GM20000 (cell line): Measurements from ENCODE around the gene KCNMB1.

Source experiments
- DNase-seq: peaks from one replicate; pipeline ENCODE4 v3.0.0; 2012; ENCODE audit warnings: low spot score
- CTCF ChIP-seq: IDR thresholded peaks from 2 replicates; pipeline ENCODE4 v1.5.1; 2012; ENCODE audit warnings: mild to moderate bottlenecking, control low read depth; ENCODE audit errors: extremely low read depth, missing control alignments

Gene KCNMB1

GRCh38 chr5:170355601-170356098 lies 33.5 kb downstream of the KCNMB1 start:
- DNase-seq = no peak
- no peak for TF ChIP-seq CTCF

- DNase-seq = no peak
- TF ChIP-seq CTCF = no peak
Measured at GRCh38 chr5:170353961-170354360, 35.2 kb downstream of the KCNMB1 start.

- TF ChIP-seq CTCF = no peak
- DNase-seq = no peak
Measured at GRCh38 chr5:170353011-170353761, 36.0 kb downstream of the KCNMB1 start.

GRCh38 chr5:170348137-170348633 lies 41.0 kb downstream of the KCNMB1 start:
- no peak for TF ChIP-seq CTCF
- no peak for DNase-seq

GRCh38 chr5:170347022-170347567 lies 42.1 kb downstream of the KCNMB1 start:
- DNase-seq = no peak
- no peak for TF ChIP-seq CTCF

GRCh38 chr5:170345971-170346370 lies 43.2 kb downstream of the KCNMB1 start:
- no peak for DNase-seq
- no peak for TF ChIP-seq CTCF

- DNase-seq = no peak
- TF ChIP-seq CTCF = no peak
Measured at GRCh38 chr5:170343177-170343576, 46.0 kb downstream of the KCNMB1 start.
